KOPT-K1 (cell line): ENCODE results near the gene OR10AD1.
"Not testable (repeated sequence)": the region's sequence is repeated elsewhere in the genome, so short reads cannot be mapped to it uniquely, and the experiment has no call there.

Source experiments
- H3K27ac ChIP-seq: fragments of 200-600 bp; sonication (generic); 2 replicates; pipeline ENCODE4 v1.5.1; 2016; ENCODE audit warnings: antibody characterized with exemption, mild to moderate bottlenecking, low read depth, low read length; ENCODE audit not compliant: poor library complexity, severe bottlenecking
- H3K36me3 ChIP-seq: fragments of 200-600 bp; sonication (generic); 2 replicates; pipeline ENCODE4 v1.5.1; 2017; ENCODE audit warnings: antibody characterized with exemption, mild to moderate bottlenecking, low read length, moderate library complexity; ENCODE audit not compliant: insufficient read depth
- H3K9me3 ChIP-seq: fragments of 200-600 bp; sonication (generic); 2 replicates; pipeline ENCODE4 v1.5.1; 2017; ENCODE audit warnings: antibody characterized with exemption, low read length, mild to moderate bottlenecking; ENCODE audit not compliant: insufficient read depth, poor library complexity, severe bottlenecking

OR10AD1 gene

GRCh38 chr12:48203192-48203591 is at the start of gene OR10AD1:
TSS of gene OR10AD1 (minus strand) at chr12:48203292. CDS start at chr12:48203292, 0 bp downstream.
- no peak within 1 kb of the TSS for H3K27ac ChIP-seq
- H3K9me3 ChIP-seq: peaks cover 15% of the 10 kb centered on the region
- H3K36me3 ChIP-seq: no peaks in the 10 kb centered on the region

GRCh38 chr12:48247181-48247966 is 44.3 kb upstream of the OR10AD1 start:
- peaks cover 7% of the 10 kb centered on the region for H3K9me3 ChIP-seq
- H3K36me3 ChIP-seq: no peaks in the 10 kb centered on the region
- no peak overlapping the region for H3K27ac ChIP-seq

GRCh38 chr12:48237162-48237561 is 34.1 kb upstream of the OR10AD1 start:
- no peak overlapping the region for H3K27ac ChIP-seq
- H3K36me3 ChIP-seq: no peaks in the 10 kb centered on the region
- H3K9me3 ChIP-seq: peaks cover 4% of the 10 kb centered on the region

- Histone ChIP-seq H3K9me3 (peaks cover 3% of the 10 kb centered on the region), H3K36me3 (no peaks in the 10 kb centered on the region), H3K27ac (no peak overlapping the region)
Measured at GRCh38 chr12:48235796-48236333, 32.8 kb upstream of the OR10AD1 start.

- not testable (repeated sequence) for H3K27ac ChIP-seq, H3K9me3 ChIP-seq, H3K36me3 ChIP-seq
Measured at GRCh38 chr12:48231169-48231958, 28.3 kb upstream of the OR10AD1 start.

- not testable (repeated sequence) for H3K27ac ChIP-seq, H3K9me3 ChIP-seq, H3K36me3 ChIP-seq
Measured at GRCh38 chr12:48224533-48224932, 21.4 kb upstream of the OR10AD1 start.

DNA sequence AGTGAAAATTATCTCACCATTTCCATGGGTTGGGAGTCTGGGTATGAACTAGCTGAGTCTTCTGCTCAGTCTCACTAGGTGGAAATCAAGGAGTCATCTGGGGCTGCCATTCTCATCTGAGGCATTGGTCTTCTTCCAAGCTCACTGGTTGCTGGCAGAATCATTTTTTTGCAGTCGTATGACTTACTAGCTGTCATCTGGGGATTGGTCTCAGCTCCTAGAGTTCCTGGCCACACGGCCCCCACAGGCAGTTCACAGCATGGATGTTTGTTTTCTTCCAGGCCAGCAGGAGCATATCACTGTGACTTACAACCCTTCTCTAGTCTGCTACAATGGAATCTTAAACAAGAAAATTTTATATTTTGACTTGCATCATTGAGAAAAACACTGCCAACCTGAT is 18.6 kb upstream of the OR10AD1 start:
- Histone ChIP-seq H3K36me3 (no peaks in the 10 kb centered on the region), H3K9me3 (no peaks in the 10 kb centered on the region), H3K27ac (no peak overlapping the region)

GRCh38 chr12:48220701-48221100 is 17.6 kb upstream of the OR10AD1 start:
- Histone ChIP-seq H3K36me3 (no peaks in the 10 kb centered on the region), H3K27ac (no peak overlapping the region), H3K9me3 (no peaks in the 10 kb centered on the region)

DNA sequence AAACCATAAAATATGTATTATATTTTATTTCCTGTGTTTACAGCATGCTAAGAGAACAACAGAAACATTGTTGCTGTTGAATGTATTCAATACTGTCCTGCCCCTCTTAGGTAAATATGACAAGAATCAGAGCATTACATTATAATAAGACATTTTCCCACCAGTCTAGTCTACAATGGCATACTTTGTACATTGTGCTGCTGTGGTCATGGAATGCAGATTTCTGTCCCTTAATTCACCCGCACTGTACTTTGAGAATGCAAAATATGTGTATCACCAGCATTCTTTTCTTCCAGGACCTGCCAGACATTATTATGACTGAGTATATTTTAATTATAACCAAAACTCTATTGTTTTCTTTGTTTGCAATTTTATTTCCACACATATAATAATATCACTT is 16.5 kb upstream of the OR10AD1 start:
- Histone ChIP-seq H3K27ac (no peak overlapping the region), H3K9me3 (no peaks in the 10 kb centered on the region), H3K36me3 (no peaks in the 10 kb centered on the region)

GRCh38 chr12:48216785-48217184 is 13.7 kb upstream of the OR10AD1 start:
- H3K36me3 ChIP-seq: no peaks in the 10 kb centered on the region
- no peak overlapping the region for H3K27ac ChIP-seq
- no peaks in the 10 kb centered on the region for H3K9me3 ChIP-seq

DNA sequence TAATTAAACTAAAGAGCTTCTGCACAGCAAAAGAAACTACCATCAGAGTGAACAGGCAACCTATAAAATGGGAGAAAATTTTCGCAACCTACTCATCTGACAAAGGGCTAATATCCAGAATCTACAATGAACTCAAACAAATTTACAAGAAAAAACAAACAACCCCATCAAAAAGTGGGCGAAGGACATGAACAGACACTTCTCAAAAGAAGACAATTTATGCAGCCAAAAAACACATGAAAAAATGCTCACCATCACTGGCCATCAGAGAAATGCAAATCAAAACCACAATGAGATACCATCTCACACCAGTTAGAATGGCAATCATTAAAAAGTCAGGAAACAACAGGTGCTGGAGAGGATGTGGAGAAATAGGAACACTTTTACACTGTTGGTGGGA is 6.4 kb upstream of the OR10AD1 start:
- H3K36me3 ChIP-seq, H3K27ac ChIP-seq: not testable (repeated sequence)
- peaks cover 18% of the 10 kb centered on the region for H3K9me3 ChIP-seq

DNA sequence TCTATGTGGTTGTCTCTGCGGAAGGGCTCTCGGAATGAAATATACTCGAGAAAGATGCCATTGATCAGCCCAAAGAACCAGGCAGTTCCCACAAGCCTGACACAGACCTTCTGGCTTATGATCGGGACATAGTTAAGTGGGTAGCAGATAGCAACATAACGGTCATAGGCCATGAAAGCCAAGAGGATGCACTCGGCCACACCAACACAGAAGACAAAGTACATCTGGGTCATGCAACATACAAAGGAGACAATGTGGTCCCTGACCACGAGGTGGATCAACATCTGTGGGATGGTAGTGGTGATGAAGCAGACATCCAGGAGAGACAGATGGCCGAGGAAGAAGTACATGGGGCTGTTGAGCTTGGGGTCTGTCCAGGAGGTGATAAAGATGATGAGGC is 326 bp downstream of the OR10AD1 start:
- H3K36me3 ChIP-seq: no peaks in the 10 kb centered on the region
- no peak overlapping the region for H3K27ac ChIP-seq
- peaks cover 11% of the 10 kb centered on the region for H3K9me3 ChIP-seq

DNA sequence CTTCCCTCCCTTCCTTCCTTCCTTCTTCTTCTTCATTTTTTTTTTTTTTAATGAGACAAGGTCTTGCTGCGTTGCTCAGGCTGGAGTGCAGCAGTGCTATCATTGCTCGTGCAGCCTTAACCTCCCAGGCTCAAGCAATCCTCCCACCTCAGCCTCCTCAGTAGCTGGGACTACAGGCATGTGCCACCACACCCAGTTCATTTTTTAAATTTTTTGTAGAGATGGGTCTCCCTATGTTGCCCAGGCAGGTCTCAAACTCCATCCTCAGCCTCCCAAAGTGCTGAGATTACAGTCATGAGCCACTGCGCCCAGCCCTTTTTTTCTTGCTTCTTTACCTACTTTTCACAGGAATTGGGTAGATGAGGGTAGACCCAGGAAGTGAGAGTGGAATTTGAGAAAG is 1.6 kb downstream of the OR10AD1 start:
- Histone ChIP-seq H3K36me3 (no peaks in the 10 kb centered on the region), H3K27ac (no peak overlapping the region), H3K9me3 (peaks cover 4% of the 10 kb centered on the region)

- Histone ChIP-seq H3K27ac (no peak overlapping the region), H3K36me3 (no peaks in the 10 kb centered on the region), H3K9me3 (no peaks in the 10 kb centered on the region)
Measured at GRCh38 chr12:48201091-48201490, 2.0 kb downstream of the OR10AD1 start.

DNA sequence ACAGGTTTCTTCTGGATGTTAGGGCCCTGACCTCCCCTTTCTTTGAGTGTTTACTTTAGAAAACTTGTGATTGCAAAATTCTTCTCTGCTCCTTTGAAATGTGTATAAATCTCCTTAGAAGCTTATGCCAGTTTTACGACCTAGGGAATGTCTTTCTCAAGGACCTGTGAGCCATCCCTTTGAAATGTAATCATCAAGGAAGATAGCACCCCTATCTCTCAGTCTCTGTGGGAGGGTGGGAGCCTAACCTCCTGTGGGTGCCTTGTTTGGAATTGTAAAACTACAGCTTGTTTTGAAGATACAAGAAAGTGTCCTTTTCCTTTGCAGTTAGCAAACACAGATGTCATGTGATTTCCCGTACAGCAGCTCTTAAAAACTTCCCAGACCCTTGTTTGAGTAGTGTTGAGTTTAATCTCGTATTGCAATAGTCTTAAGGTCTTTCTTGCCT is 3.3 kb downstream of the OR10AD1 start:
- no peaks in the 10 kb centered on the region for H3K36me3 ChIP-seq
- no peak overlapping the region for H3K27ac ChIP-seq
- H3K9me3 ChIP-seq: no peaks in the 10 kb centered on the region
